IMR-90 (cell line): ENCODE measurements around the gene TMEM45A. TPM values are rescaled to one million over a fixed set of nuclear protein-coding genes. Genes with fewer than 3 reads are reported as not detected.

ENCODE experiments used
- ATAC-seq: fragments of 200-7000 bp; cut with Tn5 transposase; 2 replicates; pipeline ENCODE4 v1.9.1; 2020; ENCODE audit warnings: low read depth, mild to moderate bottlenecking, moderate library complexity
- BruUV-seq: library from RNA; stranded (reverse); fragments of 400-500 nt; replicated peaks from 2 replicates; lab custom pipeline; 2021; lab: Mats Ljungman, UMichigan
- CTCF ChIA-PET: fragments of 300-600 bp; formaldehyde crosslinking; extraction: SDS; loops from one replicate; lab custom pipeline; 2021; ENCODE audit warnings: antibody characterized with exemption; lab: Yijun Ruan, JAX
- POLR2A ChIA-PET: fragments of 300-600 bp; sonication (Branson Sonifier 250); formaldehyde crosslinking; loops from one replicate; lab custom pipeline; 2022; ENCODE audit warnings: antibody characterized with exemption; ENCODE audit not compliant: unreplicated experiment; lab: Charles Lee
- DNase-seq: peaks from one replicate; pipeline ENCODE4 v3.0.0; 2013
- H2AFZ ChIP-seq: replicated peaks from 2 replicates; pipeline ENCODE3; 2013; ENCODE audit warnings: low read length, mild to moderate bottlenecking; ENCODE audit not compliant: poor library complexity
- H2AK5ac ChIP-seq: 2 replicates; pipeline ENCODE4 v1.6.1; 2013; ENCODE audit warnings: low read depth, low read length, inconsistent platforms
- H2AK9ac ChIP-seq: replicated peaks from 2 replicates; pipeline ENCODE3; 2013; ENCODE audit warnings: mild to moderate bottlenecking, low read depth, low read length, moderate library complexity; ENCODE audit not compliant: poor library complexity
- H2BK120ac ChIP-seq: 2 replicates; pipeline ENCODE4 v1.6.1; 2013; ENCODE audit warnings: low read depth, low read length, inconsistent platforms
- H2BK15ac ChIP-seq: 3 replicates; pipeline ENCODE4 v1.6.1; 2013; ENCODE audit warnings: low read depth, low read length, inconsistent platforms
- H2BK20ac ChIP-seq: 2 replicates; pipeline ENCODE4 v1.6.1; 2013; ENCODE audit warnings: low read depth, mild to moderate bottlenecking, inconsistent platforms, low read length, moderate library complexity
- H2BK5ac ChIP-seq: 2 replicates; pipeline ENCODE4 v1.6.1; 2013; ENCODE audit warnings: mild to moderate bottlenecking, low read depth, low read length, inconsistent platforms; ENCODE audit not compliant: poor library complexity, severe bottlenecking
- H3K14ac ChIP-seq: replicated peaks from 2 replicates; pipeline ENCODE4 v1.6.1; 2013; ENCODE audit warnings: low read depth, low read length, inconsistent platforms
- H3K18ac ChIP-seq: 2 replicates; pipeline ENCODE4 v1.6.1; 2013; ENCODE audit warnings: low read depth, low read length, control low read depth
- H3K23ac ChIP-seq: 2 replicates; pipeline ENCODE4 v1.6.1; 2013; ENCODE audit warnings: low read depth, low read length, inconsistent platforms
- H3K27ac ChIP-seq: 2 replicates; pipeline ENCODE4 v1.5.1; 2013; ENCODE audit warnings: mild to moderate bottlenecking, control low read depth, low read length; ENCODE audit not compliant: insufficient read depth
- H3K27me3 ChIP-seq: 2 replicates; pipeline ENCODE4 v1.6.1; 2013; ENCODE audit warnings: low read length; ENCODE audit not compliant: control insufficient read depth, insufficient read depth
- H3K36me3 ChIP-seq: 2 replicates; pipeline ENCODE4 v1.6.1; 2013; ENCODE audit warnings: low read length, mixed read lengths; ENCODE audit not compliant: control insufficient read depth, insufficient read depth
- H3K4ac ChIP-seq: 2 replicates; pipeline ENCODE4 v1.6.1; 2013; ENCODE audit warnings: low read depth, low read length, inconsistent platforms
- H3K4me1 ChIP-seq: 2 replicates; pipeline ENCODE4 v1.6.1; 2013; ENCODE audit warnings: low read length, mixed read lengths; ENCODE audit not compliant: control insufficient read depth, insufficient read depth
- H3K4me2 ChIP-seq: 2 replicates; pipeline ENCODE4 v1.6.1; 2013; ENCODE audit warnings: low read depth, mild to moderate bottlenecking, control low read depth, low read length, moderate library complexity
- H3K4me3 ChIP-seq: 2 replicates; pipeline ENCODE4 v1.5.1; 2013; ENCODE audit warnings: low read depth, mild to moderate bottlenecking, control low read depth, low read length, moderate library complexity; ENCODE audit not compliant: insufficient read depth
- H3K56ac ChIP-seq: 2 replicates; pipeline ENCODE4 v1.6.1; 2013; ENCODE audit warnings: low read length, inconsistent platforms; ENCODE audit not compliant: insufficient read depth; ENCODE audit errors: extremely low read depth
- H3K79me1 ChIP-seq, 2 experiments: 2 replicates each; pipeline ENCODE4 v1.6.1; 2013; ENCODE audit warnings: low read length in 2 of 2, inconsistent platforms in 1 of 2, low read depth in 1 of 2
- H3K9ac ChIP-seq: 2 replicates; pipeline ENCODE4 v1.6.1; 2013; ENCODE audit warnings: low read depth, low read length, control low read depth
- H3K9me1 ChIP-seq: 2 replicates; pipeline ENCODE4 v1.6.1; 2013; ENCODE audit warnings: low read length, inconsistent platforms; ENCODE audit not compliant: insufficient read depth
- H3K9me3 ChIP-seq: 2 replicates; pipeline ENCODE4 v1.6.1; 2013; ENCODE audit warnings: low read length; ENCODE audit not compliant: control insufficient read depth, insufficient read depth
- H4K20me1 ChIP-seq: 2 replicates; pipeline ENCODE4 v1.6.1; 2013; ENCODE audit warnings: low read length, inconsistent platforms; ENCODE audit not compliant: insufficient read depth
- H4K5ac ChIP-seq: 2 replicates; pipeline ENCODE4 v1.6.1; 2013; ENCODE audit warnings: mild to moderate bottlenecking, low read depth, low read length, control low read depth
- H4K8ac ChIP-seq, 2 experiments: 2 replicates each; pipeline ENCODE4 v1.6.1; 2013; ENCODE audit warnings: low read depth in 2 of 2, low read length in 2 of 2, control low read depth in 1 of 2, inconsistent platforms in 1 of 2
- H4K91ac ChIP-seq: 2 replicates; pipeline ENCODE4 v1.6.1; 2013; ENCODE audit warnings: low read depth, low read length, inconsistent platforms; ENCODE audit not compliant: insufficient read depth
- FOS ChIP-seq: fragments of 150-350 bp; IDR thresholded peaks from 2 replicates; pipeline ENCODE4 v1.6.1; 2016; ENCODE audit warnings: low read depth, low read length
- RFX5 ChIP-seq: IDR thresholded peaks from 2 replicates; pipeline ENCODE4 v1.8.0; 2012; ENCODE audit warnings: low read depth, mild to moderate bottlenecking, low read length, moderate library complexity
- SMC3 ChIP-seq: fragments of 150-350 bp; IDR thresholded peaks from 2 replicates; pipeline ENCODE4 v1.6.1; 2016; ENCODE audit warnings: low read depth, mild to moderate bottlenecking, antibody characterized with exemption, low read length, moderate library complexity
- WGBS, 2 experiments: methylation state at CpG; one replicate each; pipeline versions ENCODE4 v1.1.5 to v1.1.7; 2013; ENCODE audit warnings: missing lambda C conversion rate in 2 of 2; ENCODE audit not compliant: insufficient read length in 1 of 2; ENCODE audit errors: extremely low coverage in 2 of 2; 5-methylcytosine and 5-hydroxymethylcytosine counted together
- dilution Hi-C: fragments of 300-500 bp; cut with HindIII; formaldehyde crosslinking; loops from one replicate; pipeline ENCODE4 v1.14.3; 2018; ENCODE audit warnings: low sequenced_read_pairs; ENCODE audit not compliant: unreplicated experiment
- in situ Hi-C: fragments of 300-500 bp; cut with MboI; formaldehyde crosslinking; loops from 3 replicates; pipeline ENCODE4 v1.14.3; 2019; ENCODE audit warnings: low sequenced_read_pairs, inconsistent platforms, mixed read lengths
- intact Hi-C: fragments of 100-400 bp; cut with micrococcal nuclease; formaldehyde crosslinking; loops from 2 replicates; pipeline ENCODE4 v1.10.0; 2022
- polyA plus RNA-seq, 3 experiments: library from polyadenylated mRNA; depleted of rRNA; stranded (reverse); fragments of >200 nt; gene quantifications; 2 replicates each; pipeline ENCODE4 v1.2.3, GENCODE V29; 2012; ENCODE audit warnings: low replicate concordance in 1 of 3
- total RNA-seq: library from RNA; depleted of rRNA; stranded (reverse); fragments of >200 nt; gene quantifications from 2 replicates; pipeline ENCODE4 v1.2.3, GENCODE V29; 2012

Gene TMEM45A
- total and polyA plus RNA-seq, 2 of the 4 experiments (the other 2 are of a cell fraction) = 13.6 to 21.7 TPM

DNA sequence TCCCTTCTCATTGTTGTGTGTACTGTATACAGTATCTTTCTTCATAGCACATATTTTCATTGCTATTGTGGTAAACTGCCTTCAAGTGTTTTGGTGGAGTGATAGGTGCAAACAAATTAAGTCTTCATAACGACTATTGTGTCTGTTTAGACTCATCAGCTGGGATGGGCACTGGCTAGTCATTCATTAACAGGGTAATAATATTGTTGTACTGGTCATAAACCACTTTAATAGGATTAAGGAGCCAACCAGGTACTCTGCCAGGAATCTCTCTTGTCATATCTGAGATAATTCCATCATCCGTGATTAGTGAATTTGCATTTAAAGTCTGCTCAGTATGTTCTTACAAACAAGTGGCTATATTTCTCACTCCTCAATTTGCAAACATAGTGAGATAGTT is 10.2 kb upstream of the TMEM45A start:
- H4K8ac ChIP-seq = no peak overlapping the region
- no peaks in the 10 kb centered on the region for H3K9me3 ChIP-seq
- H4K91ac ChIP-seq = no peak overlapping the region
- no peaks in the 10 kb centered on the region for H3K9me1 ChIP-seq
- H2AK5ac ChIP-seq = no peak overlapping the region
- dilution Hi-C loops (no loop called here), in situ Hi-C loops (no loop called here), intact Hi-C loops (no loop called here)
- ChIA-PET CTCF (no interaction called here), POLR2A (no interaction called here)
- H3K4me1 ChIP-seq = no peaks in the 10 kb centered on the region
- H3K4me2 ChIP-seq = no peak overlapping the region
- DNase-seq = no peak
- H2BK5ac ChIP-seq = no peak overlapping the region
- H3K27me3 ChIP-seq = peaks cover 26% of the 10 kb centered on the region
- no peak overlapping the region for H2AFZ ChIP-seq
- H3K9ac ChIP-seq = no peak overlapping the region
- TF ChIP-seq FOS (no peak), SMC3 (no peak), RFX5 (no peak)
- no peaks in the 10 kb centered on the region for H4K20me1 ChIP-seq
- no CpG with 5 or more reads among the region's 2 CpGs for WGBS, 2 experiments
- no peak overlapping the region for H4K5ac ChIP-seq
- H3K4me3 ChIP-seq = no peak overlapping the region
- no peak overlapping the region for H3K23ac ChIP-seq
- no peak for ATAC-seq
- no peak overlapping the region for H3K56ac ChIP-seq
- no peak overlapping the region for H2BK20ac ChIP-seq
- no peak overlapping the region for H3K18ac ChIP-seq
- BruUV-seq = no TSS peak
- H3K36me3 ChIP-seq = no peaks in the 10 kb centered on the region
- H2BK15ac ChIP-seq = no peak overlapping the region
- no peak overlapping the region for H3K4ac ChIP-seq
- no peak overlapping the region for H2AK9ac ChIP-seq
- no peak overlapping the region for H2BK120ac ChIP-seq
- H3K27ac ChIP-seq = no peak overlapping the region
- no peaks in the 10 kb centered on the region for H3K79me1 ChIP-seq
- H3K14ac ChIP-seq = no peak overlapping the region
